IPS-18c (cell line): ENCODE results near the gene SNX20.

Experiments used
- H3K4me3 ChIP-seq: 2 replicates; pipeline ENCODE4 v1.7.0; 2013; ENCODE audit warnings: low read depth, mild to moderate bottlenecking, low read length, moderate library complexity; ENCODE audit not compliant: insufficient read depth
- H3K9me3 ChIP-seq: one replicate; pipeline ENCODE4 v1.6.1; 2013; ENCODE audit warnings: mild to moderate bottlenecking, low read length, moderate library complexity; ENCODE audit not compliant: control insufficient read depth, insufficient read depth

Gene SNX20

GRCh38 chr16:50681021-50681885 is at the start of gene SNX20:
Gene SNX20, minus strand, starts transcription at chr16:50681312. Its CDS starts 3,786 bp downstream, at chr16:50677526.
- Histone ChIP-seq H3K9me3 (no peaks in the 10 kb centered on the region), H3K4me3 (no peak within 1 kb of the TSS)

- Histone ChIP-seq H3K9me3 (no peaks in the 10 kb centered on the region), H3K4me3 (no peak overlapping the region)
Measured at GRCh38 chr16:50724306-50724705, 43.2 kb upstream of the SNX20 start.

- H3K9me3 ChIP-seq: no peaks in the 10 kb centered on the region
- no peak overlapping the region for H3K4me3 ChIP-seq
Measured at GRCh38 chr16:50722960-50723359, 41.8 kb upstream of the SNX20 start.

GRCh38 chr16:50722405-50722737 is 41.3 kb upstream of the SNX20 start:
- Histone ChIP-seq H3K9me3 (no peaks in the 10 kb centered on the region), H3K4me3 (no peak overlapping the region)

- H3K4me3 ChIP-seq: no peak overlapping the region
- no peaks in the 10 kb centered on the region for H3K9me3 ChIP-seq
Measured at GRCh38 chr16:50721549-50722404, 40.7 kb upstream of the SNX20 start.

GRCh38 chr16:50719401-50720337 is 38.6 kb upstream of the SNX20 start:
- no peak overlapping the region for H3K4me3 ChIP-seq

GRCh38 chr16:50718761-50719400 is 37.8 kb upstream of the SNX20 start:
- H3K4me3 ChIP-seq: no peak overlapping the region
- H3K9me3 ChIP-seq: no peaks in the 10 kb centered on the region

More at GRCh38 chr16:50719401-50720337, 38.6 kb upstream of the SNX20 start:
- H3K9me3 ChIP-seq: no peaks in the 10 kb centered on the region

GRCh38 chr16:50718061-50718760 is 37.1 kb upstream of the SNX20 start:
- Histone ChIP-seq H3K4me3 (no peak overlapping the region), H3K9me3 (no peaks in the 10 kb centered on the region)

GRCh38 chr16:50717494-50717893 is 36.4 kb upstream of the SNX20 start:
- no peaks in the 10 kb centered on the region for H3K9me3 ChIP-seq
- H3K4me3 ChIP-seq: no peak overlapping the region

GRCh38 chr16:50717091-50717490 is 36.0 kb upstream of the SNX20 start:
- Histone ChIP-seq H3K9me3 (no peaks in the 10 kb centered on the region), H3K4me3 (no peak overlapping the region)

GRCh38 chr16:50712956-50713355 is 31.8 kb upstream of the SNX20 start:
- H3K4me3 ChIP-seq: no peak overlapping the region
- H3K9me3 ChIP-seq: no peaks in the 10 kb centered on the region

- Histone ChIP-seq H3K9me3 (no peaks in the 10 kb centered on the region), H3K4me3 (no peak overlapping the region)
Measured at GRCh38 chr16:50712560-50712898, 31.4 kb upstream of the SNX20 start.

GRCh38 chr16:50711862-50712559 is 30.9 kb upstream of the SNX20 start:
- Histone ChIP-seq H3K4me3 (no peak overlapping the region), H3K9me3 (no peaks in the 10 kb centered on the region)

GRCh38 chr16:50711040-50711439 is 29.9 kb upstream of the SNX20 start:
- H3K9me3 ChIP-seq: peaks cover 3% of the 10 kb centered on the region

GRCh38 chr16:50709980-50710379 is 28.9 kb upstream of the SNX20 start:
- Histone ChIP-seq H3K9me3 (peaks cover 6% of the 10 kb centered on the region), H3K4me3 (no peak overlapping the region)

More at GRCh38 chr16:50711040-50711439, 29.9 kb upstream of the SNX20 start:
- H3K4me3 ChIP-seq: no peak overlapping the region
